Measurements from ENCODE around the gene CHRND. TPM values are rescaled to one million over a fixed set of nuclear protein-coding genes. Genes with fewer than 3 reads are reported as not detected.
"Not testable (repeated sequence)": the region's sequence is repeated elsewhere in the genome, so short reads cannot be mapped to it uniquely, and the experiment has no call there.

CHRND gene
- total RNA-seq, 1 donor from 2014 or later = not detected

DNA sequence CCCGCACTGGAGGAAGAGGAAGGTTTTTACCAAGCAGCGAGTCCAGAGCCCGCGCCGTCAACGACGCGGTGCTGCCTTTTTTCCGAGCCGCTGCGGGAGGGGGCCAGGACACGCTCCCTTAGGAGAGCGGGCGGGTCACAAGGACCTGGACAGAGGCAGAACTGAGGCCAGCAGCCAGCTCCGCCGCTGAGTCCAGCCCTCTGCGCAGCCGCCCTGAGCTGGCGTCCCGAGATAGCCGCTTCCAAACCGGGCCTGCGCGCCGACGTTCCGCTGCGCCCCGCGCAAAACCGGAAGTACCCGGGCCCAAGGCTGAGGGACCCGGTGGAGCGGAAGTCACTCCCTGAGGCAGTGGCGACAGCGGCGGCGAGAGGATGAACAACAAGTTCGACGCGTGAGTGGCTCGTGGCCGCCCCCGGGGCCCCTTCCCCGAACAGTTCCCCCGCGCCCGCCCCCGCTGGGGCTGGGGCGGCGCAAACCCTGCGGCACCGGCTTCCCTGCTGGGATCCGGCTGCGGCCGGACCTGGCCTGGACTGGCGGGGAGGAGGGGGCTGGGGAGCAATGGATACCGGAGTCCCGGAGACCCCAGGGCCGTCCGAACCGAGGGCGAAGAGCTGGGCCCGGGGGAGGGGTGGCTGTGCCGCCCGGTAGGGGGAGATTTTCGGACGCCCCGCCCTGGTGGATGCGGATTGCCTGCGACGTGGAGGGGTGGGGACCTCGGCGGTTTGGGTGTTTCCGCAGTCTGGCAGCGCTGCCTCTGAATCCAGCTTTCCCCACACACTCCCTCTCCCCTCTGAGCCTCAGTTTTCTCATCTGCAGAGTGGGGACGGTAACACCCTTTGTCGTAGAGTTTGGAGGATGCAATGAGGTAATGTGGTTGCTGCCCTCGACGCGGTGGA lies 24.6 kb downstream of the CHRND start, which contains the start of the genes EIF4E2 and TIGD1:
Gene EIF4E2 (plus strand): TSS at position 336 of the 896 bp plus-strand sequence. CDS start 36 bp downstream, at position 372.
Gene TIGD1 (minus strand): TSS at position 204 of the 896 bp plus-strand sequence. CDS start 675 bp downstream, outside the sequence.
- ATAC-seq = peak; percentile 99
- intact Hi-C loops (cut with DNase I) = no loop called here

DNA sequence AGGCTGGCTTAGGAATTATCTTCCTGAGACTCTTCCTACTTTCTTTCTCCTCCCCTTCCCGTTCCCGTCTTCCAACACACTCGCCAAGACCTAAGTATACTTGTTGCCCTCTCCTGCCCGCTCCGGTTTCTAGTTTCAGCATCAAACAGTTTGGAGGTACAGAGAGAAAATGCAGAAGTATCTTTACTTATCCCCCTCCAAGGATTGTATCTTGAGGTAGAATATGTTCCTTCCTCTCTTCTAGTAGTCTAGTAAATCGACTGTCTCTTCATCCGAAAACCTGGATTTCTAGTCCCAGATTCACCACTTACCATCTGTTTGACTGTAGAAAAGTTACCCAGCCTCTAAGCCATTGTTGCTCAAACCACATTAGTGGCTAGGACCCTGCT lies 25.3 kb downstream of the CHRND start:
- intact Hi-C loops (cut with DNase I) = no loop called here

More for the DNA sequence above, 24.6 kb downstream of the CHRND start, which contains the start of the genes EIF4E2 and TIGD1:
- peak; percentile 96 for DNase-seq (ENCODE audit: low spot score)

DNA sequence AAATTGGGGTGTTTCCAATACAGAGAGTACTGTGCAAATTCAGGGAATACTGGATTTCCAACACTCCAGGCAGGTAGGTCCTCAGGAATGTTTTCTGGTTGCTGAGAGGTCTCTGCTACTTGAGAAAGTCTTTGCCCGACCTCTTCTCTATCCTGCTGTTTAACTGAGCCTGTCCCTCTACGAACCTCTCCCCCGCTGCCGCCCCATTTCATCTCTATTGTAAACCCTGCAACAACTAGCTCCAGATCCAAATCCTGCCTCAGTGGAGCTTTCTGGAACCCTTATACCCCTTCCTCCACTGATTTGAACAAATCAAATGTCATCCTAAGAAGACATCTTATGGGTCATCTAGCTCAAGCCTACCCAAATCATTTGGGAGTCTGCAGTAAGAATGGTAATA lies 25.8 kb downstream of the CHRND start:
- no peak for ATAC-seq
- DNase-seq (ENCODE audit: low spot score) = no peak
- intact Hi-C loops (cut with DNase I) = no loop called here

More for the DNA sequence above, 25.3 kb downstream of the CHRND start:
- DNase-seq (ENCODE audit: low spot score) (no peak), ATAC-seq (no peak)

GRCh38 chr2:232556426-232556825 lies 30.5 kb downstream of the CHRND start:
- DNase-seq (ENCODE audit: low spot score) (no peak), ATAC-seq (no peak)
- intact Hi-C loops (cut with DNase I) = no loop called here

- DNase-seq (ENCODE audit: low spot score) (no peak), ATAC-seq (no peak)
- intact Hi-C loops (cut with DNase I) = no loop called here
Observed at GRCh38 chr2:232562515-232563151, 36.7 kb downstream of the CHRND start.

- no peak for ATAC-seq
- intact Hi-C loops (cut with DNase I) = no loop called here
- DNase-seq (ENCODE audit: low spot score) = no peak
Observed at GRCh38 chr2:232563580-232563979, 37.6 kb downstream of the CHRND start.

DNA sequence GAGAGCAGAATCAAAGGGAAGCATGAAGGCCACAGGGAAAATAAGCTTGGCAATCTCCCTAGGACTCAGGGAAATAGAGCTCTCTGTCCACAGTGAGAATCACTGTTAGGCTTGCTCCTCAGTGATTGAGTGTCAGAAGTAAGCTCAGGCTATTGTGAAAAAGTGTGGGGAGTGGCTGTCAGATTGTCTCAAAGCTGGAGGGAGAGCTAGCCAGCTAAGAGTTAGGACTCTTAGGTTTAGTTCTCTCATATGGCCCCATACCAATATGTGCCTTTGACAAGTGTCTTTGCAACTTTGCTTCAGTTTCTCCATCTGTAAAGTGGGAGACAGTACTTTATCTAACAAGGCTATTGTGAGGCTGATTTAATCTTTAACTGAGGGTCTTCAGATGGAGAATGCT lies 41.8 kb downstream of the CHRND start:
- no peak for DNase-seq (ENCODE audit: low spot score)
- no peak for ATAC-seq
- intact Hi-C loops (cut with DNase I) = no loop called here

DNA sequence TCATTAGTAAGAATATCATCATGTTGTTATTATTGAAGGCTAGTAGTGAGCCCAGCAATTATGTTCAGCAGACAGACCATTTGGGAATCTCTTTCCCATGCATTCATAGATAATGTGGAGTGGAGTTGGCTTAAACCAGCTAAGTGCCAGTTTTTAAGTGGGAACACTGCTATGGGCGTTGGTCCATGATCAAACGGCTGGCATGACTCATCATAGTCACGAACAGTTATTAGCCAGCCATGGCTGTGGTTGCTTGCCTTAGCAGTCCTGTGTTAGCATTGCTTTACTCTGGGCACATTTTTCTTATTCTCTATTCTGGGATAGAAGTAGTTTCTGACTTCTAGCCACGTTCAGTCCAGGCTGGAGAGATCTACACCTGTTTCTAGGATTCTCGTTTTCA lies 42.2 kb downstream of the CHRND start:
- intact Hi-C loops (cut with DNase I) = no loop called here
- no peak for DNase-seq (ENCODE audit: low spot score)
- ATAC-seq = no peak

- DNase-seq (ENCODE audit: low spot score) (no peak), ATAC-seq (no peak)
Observed at GRCh38 chr2:232569541-232569940, 43.6 kb downstream of the CHRND start.

GRCh38 chr2:232570481-232570880 lies 44.5 kb downstream of the CHRND start:
- intact Hi-C loops (cut with DNase I) = loop anchor here (5.0 kb wide), 1 partner anchor 402 kb away; no protein-coding TSS in a partner anchor
- not testable (repeated sequence) for DNase-seq (ENCODE audit: low spot score); ATAC-seq

More at GRCh38 chr2:232569541-232569940, 43.6 kb downstream of the CHRND start:
- intact Hi-C loops (cut with DNase I) = no loop called here

DNA sequence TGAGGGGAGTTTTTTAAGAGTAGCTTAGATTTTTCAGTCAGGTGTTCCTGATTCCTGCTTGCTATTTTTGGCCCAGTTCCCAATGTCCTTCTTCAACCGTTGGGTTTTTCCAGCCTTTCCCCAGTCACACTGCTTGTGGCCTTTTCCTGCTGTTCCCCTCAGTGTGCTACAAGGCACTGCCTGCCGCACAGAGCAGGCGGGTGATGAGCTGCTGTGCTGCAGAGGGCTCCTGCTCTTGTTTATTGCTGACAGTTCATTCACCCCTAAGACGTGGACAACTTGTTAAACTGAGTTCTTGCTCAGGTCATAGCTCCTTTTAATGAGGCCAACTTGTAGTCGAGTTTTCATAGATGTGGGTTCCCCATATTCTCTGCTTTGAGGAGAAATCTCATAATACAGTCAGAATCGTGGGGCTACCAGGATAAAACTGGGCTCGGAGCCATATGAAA lies 45.1 kb downstream of the CHRND start:
- DNase-seq (ENCODE audit: low spot score) (no peak), ATAC-seq (no peak)
- intact Hi-C loops (cut with DNase I) = loop anchor here (5.0 kb wide), 1 partner anchor 401 kb away; no protein-coding TSS in a partner anchor

GRCh38 chr2:232573042-232573441 lies 47.1 kb downstream of the CHRND start:
- DNase-seq (ENCODE audit: low spot score) (no peak), ATAC-seq (no peak)
- intact Hi-C loops (cut with DNase I) = loop anchor here (5.0 kb wide), 1 partner anchor 399 kb away; no protein-coding TSS in a partner anchor

- no peak for DNase-seq (ENCODE audit: low spot score)
- intact Hi-C loops (cut with DNase I) = loop anchor here (5.0 kb wide), 1 partner anchor 398 kb away; no protein-coding TSS in a partner anchor
- no peak for ATAC-seq
Observed at GRCh38 chr2:232573771-232574435, 47.9 kb downstream of the CHRND start.

DNA sequence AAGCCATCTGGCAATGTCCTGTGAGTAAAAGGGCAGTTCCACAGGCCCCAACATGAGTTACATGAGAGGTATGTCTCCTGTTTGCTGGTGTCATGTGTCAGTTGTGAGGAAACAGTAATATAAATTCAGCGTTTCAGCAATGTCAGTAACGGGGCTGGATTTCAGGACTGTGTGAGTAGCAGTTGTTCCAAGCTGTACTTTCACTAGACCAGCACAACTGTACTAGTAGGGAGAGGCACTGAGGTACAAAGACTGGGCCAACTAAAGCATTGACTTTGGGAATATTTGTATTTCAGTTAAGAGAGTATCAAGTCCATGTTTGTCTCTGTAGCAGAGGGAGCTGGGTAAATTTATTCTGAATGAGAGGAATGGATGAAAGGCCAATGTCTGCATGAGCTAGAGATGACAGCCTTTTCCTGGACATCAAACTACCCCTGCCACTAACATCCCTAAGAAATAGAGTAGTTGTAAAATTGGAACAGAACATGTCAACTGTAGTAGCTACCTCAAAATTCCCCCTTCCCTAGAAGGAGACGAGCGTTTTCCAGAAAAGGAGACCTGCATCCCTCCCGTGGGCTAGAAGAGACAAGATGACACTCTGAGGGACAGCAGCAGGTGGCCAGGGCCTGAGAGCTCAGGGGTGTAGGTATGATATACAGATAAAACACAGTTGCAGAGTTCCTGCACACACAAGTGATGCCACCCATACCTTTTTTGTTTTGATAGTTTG lies 48.9 kb downstream of the CHRND start:
- intact Hi-C loops (cut with DNase I) = loop anchor here (5.0 kb wide), 1 partner anchor 397 kb away; no protein-coding TSS in a partner anchor
- DNase-seq (ENCODE audit: low spot score) (no peak), ATAC-seq (no peak)

DNA sequence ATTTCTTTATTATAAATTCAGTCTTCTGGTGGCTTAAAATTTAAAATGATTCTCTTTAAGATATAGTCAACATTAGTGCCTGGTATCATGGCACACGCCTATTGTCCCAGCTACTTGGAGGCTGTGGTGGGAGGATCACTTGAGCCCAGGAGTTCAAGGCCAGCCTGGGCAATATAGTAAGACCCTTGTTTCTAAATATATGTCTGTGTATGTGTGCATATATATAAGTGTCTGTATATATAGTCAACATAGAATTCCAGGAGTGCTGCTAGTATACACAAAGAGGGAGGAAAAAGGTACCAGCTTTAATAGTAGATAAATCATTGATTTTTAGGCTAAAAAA lies 49.4 kb downstream of the CHRND start:
- ATAC-seq (no peak), DNase-seq (ENCODE audit: low spot score) (no peak)
- intact Hi-C loops (cut with DNase I) = no loop called here

DNA sequence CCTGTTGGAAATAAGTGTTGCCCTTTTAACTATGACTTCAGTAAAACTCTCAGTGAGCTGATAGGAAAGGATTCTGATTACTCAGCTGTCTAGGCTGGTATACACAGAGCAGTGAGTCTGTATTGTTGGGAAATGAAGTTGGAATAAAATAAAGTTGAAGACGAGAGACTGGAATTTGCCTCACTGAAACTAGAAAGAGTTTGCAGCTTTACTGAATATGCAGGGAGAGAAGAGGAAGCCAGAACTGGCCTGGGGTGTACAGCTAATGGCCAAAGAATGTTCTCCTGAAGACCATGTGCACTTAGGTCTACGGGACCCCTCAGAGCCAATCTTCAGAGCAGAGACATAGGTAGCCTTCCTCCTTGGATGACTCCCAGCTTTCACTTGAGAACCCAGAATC lies 51.0 kb downstream of the CHRND start:
- DNase-seq (ENCODE audit: low spot score) (no peak), ATAC-seq (no peak)
- intact Hi-C loops (cut with DNase I) = no loop called here

- no peak for DNase-seq (ENCODE audit: low spot score)
- ATAC-seq = no peak
- intact Hi-C loops (cut with DNase I) = no loop called here
Observed at GRCh38 chr2:232577841-232578240, 51.9 kb downstream of the CHRND start.

DNA sequence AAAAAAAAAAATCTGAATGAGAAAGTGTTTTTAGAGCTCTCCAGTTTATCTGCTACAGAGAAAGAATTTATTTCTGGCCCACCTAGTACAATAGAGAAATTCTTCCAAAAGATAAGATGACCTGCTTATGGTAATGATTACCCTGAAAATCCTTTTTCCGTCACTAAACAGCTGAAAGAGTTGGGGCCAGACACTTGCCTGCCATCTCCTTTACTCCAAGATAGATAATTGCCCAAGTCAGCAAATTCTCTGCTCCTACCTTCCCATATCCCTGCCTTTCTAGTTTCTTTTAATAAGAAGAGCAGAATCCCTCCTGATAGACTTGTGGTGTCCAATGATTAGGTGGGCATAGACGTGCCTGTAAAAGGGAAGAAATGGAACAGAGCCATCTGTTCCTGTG lies 52.7 kb downstream of the CHRND start:
- ATAC-seq (no peak), DNase-seq (ENCODE audit: low spot score) (no peak)
- intact Hi-C loops (cut with DNase I) = no loop called here

- no peak for ATAC-seq
- DNase-seq (ENCODE audit: low spot score) = no peak
- intact Hi-C loops (cut with DNase I) = no loop called here
Observed at GRCh38 chr2:232580648-232580981, 54.7 kb downstream of the CHRND start.
